ENCODE data around the gene TBC1D9.

GRCh38 chr4:140799686-140800225, 43.6 kb upstream of the TBC1D9 start:
- TF ChIP-seq CTCF (IDR thresholded peaks at IDR 0.05; ENCODE audit: low read length) = no peak
- TF ChIP-seq EZH2phosphoT487 (IDR thresholded peaks at IDR 0.05; ENCODE audit: low read length) = no peak

All from MM.1S (cell line).